Kidney (tissue), 14 donors: ENCODE measurements around the gene POLRMT. TPM values are rescaled to one million over a fixed set of nuclear protein-coding genes. Genes with fewer than 3 reads are reported as not detected.
A peak's percentile ranks its signal among the peaks of the same experiment; 100 is the strongest.

ENCODE experiments used
- DNase-seq, 5 donors: peaks; one replicate each; pipeline ENCODE4 v3.0.0-alpha.2; 2013 to 2020
- FAIRE-seq: peaks from 2 replicates; lab custom pipeline; 2012; peaks lifted over from hg19 to GRCh38; lab: Jason Lieb, UNC
- H3K27ac ChIP-seq, 2 donors: one replicate each; pipeline ENCODE4 v1.7.0; 2013; ENCODE audit warnings: low read depth in 2 of 2, low read length in 2 of 2, inconsistent platforms in 1 of 2
- H3K27me3 ChIP-seq: one replicate; pipeline ENCODE4 v1.7.1; 2013; ENCODE audit warnings: low read length, inconsistent platforms; ENCODE audit not compliant: control insufficient read depth, insufficient read depth
- H3K36me3 ChIP-seq, 3 donors: one replicate each; pipeline versions ENCODE4 v1.7.0 to v1.7.1; 2013; ENCODE audit warnings: low read length in 3 of 3, control low read depth in 1 of 3, inconsistent platforms in 1 of 3; ENCODE audit not compliant: insufficient read depth in 3 of 3, control insufficient read depth in 2 of 3
- H3K4me1 ChIP-seq, 3 donors: one replicate each; pipeline versions ENCODE4 v1.7.0 to v1.7.1; 2013; ENCODE audit warnings: low read length in 3 of 3, inconsistent platforms in 1 of 3, low read depth in 1 of 3; ENCODE audit not compliant: control insufficient read depth in 2 of 3, insufficient read depth in 2 of 3
- H3K4me3 ChIP-seq, 3 donors: one replicate each; pipeline versions ENCODE4 v1.7.0 to v1.8.1; 2013; ENCODE audit warnings: low read length in 3 of 3, control low read depth in 1 of 3, inconsistent platforms in 1 of 3
- H3K9ac ChIP-seq, 3 donors: one replicate each; pipeline versions ENCODE4 v1.7.0 to v1.7.1; 2013; ENCODE audit warnings: low read length in 3 of 3, control low read depth in 1 of 3, inconsistent platforms in 1 of 3
- H3K9me3 ChIP-seq, 3 donors: one replicate each; pipeline versions ENCODE4 v1.7.0 to v1.7.1; 2013; ENCODE audit warnings: low read length in 3 of 3, control low read depth in 1 of 3, inconsistent platforms in 1 of 3; ENCODE audit not compliant: control insufficient read depth in 2 of 3, insufficient read depth in 1 of 3
- intact Hi-C: fragments of 100-400 bp; cut with DNase I; formaldehyde crosslinking; loops from one replicate; pipeline ENCODE4 v1.11.1; 2022
- polyA plus RNA-seq: library from polyadenylated mRNA; stranded (reverse); fragments of 350-450 nt; fragmentation: Illumina TruSeq; extraction: RNeasy Lipid Tissue Mini Kit (QIAGEN cat#74804); gene quantifications from one replicate; pipeline ENCODE4 v1.2.3, GENCODE V29; 2014; ENCODE audit warnings: low read depth, low replicate concordance; ENCODE audit not compliant: insufficient read depth
- total RNA-seq: library from RNA; stranded (reverse); fragmentation: NEBNext Ultra II Directional; extraction: Animal tissue kit (Norgen Biotek cat#: 25700); gene quantifications from one replicate; pipeline ENCODE4 v1.2.1, GENCODE V29; 2021
- TF ChIP-seq, protein P1 (sequence below): IDR thresholded peaks from 3 replicates; pipeline ENCODE4 v1.5.1; 2012; ENCODE audit warnings: mild to moderate bottlenecking, moderate library complexity, borderline replicate concordance; ENCODE audit not compliant: insufficient read depth; ENCODE audit errors: extremely low read depth
- donor health status: control.
- donor health status: control.
- donor health status: control.
- donor health status: control.
- donor health status: control.
- donor health status: DM: yes; HTN: yes; CAD: no.
- donor health status: Normal renal cell carcinoma (clear cell type).

The POLRMT gene
- total and polyA plus RNA-seq, 2 donors from 2014 or later, result 49.8 to 117 TPM

DNA sequence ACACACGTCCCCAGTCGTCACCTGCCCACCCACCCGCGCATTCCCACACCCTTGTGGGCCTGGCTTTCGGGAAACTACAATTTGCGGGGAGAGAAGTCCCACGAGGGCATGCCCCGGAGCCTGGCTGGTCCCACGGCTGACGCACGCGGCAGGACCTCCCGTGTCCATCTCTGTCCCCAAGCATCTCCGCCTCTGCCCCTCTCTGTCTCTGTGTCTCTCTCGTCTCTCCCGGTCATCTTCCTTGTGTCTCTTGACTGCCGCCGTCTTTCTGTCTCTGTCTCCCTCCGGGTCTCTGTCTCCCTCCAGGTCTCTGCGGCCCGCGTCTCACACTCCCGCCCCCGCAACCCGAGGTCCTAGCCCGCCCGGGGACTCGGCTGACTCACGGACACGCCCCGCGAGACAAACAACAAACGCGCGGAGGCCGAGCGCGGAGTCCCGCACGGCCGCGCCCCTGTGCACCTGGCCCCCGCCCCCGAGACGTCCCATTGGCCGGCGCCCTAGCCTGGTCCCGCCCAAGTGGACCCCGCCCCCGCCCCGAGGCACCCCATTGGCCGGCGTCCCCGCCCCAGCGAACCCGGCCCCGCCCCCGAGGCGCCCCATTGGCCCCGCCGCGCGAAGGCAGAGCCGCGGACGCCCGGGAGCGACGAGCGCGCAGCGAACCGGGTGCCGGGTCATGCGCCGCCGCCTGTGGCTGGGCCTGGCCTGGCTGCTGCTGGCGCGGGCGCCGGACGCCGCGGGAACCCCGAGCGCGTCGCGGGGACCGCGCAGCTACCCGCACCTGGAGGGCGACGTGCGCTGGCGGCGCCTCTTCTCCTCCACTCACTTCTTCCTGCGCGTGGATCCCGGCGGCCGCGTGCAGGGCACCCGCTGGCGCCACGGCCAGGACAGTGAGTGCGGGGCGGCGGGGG, 6.2 kb upstream of the POLRMT start, which contains the start of gene FGF22:
Gene FGF22, plus strand, starts transcription at position 627 of the 908 bp plus-strand sequence. Its CDS starts 47 bp downstream, at position 674.
- Histone ChIP-seq H3K9me3 (no peaks in the 10 kb centered on the region), H3K9ac (peak within 1 kb of the TSS in 2 of 3 donors; percentile 9 to 19), H3K27me3 (no peaks in the 10 kb centered on the region), H3K4me3 (peak within 1 kb of the TSS; percentile 36 to 61 (median 42)), H3K27ac (no peak within 1 kb of the TSS), H3K36me3 (no peaks in the 10 kb centered on the region), H3K4me1 (peaks cover 0 to 8% (median 4%) of the 10 kb centered on the region in 3 donors)
- DNase-seq (peak; percentile 89 to 97 (median 95)), FAIRE-seq (no peak)
- intact Hi-C loops, result no loop called here
- TF ChIP-seq, protein P1, sequence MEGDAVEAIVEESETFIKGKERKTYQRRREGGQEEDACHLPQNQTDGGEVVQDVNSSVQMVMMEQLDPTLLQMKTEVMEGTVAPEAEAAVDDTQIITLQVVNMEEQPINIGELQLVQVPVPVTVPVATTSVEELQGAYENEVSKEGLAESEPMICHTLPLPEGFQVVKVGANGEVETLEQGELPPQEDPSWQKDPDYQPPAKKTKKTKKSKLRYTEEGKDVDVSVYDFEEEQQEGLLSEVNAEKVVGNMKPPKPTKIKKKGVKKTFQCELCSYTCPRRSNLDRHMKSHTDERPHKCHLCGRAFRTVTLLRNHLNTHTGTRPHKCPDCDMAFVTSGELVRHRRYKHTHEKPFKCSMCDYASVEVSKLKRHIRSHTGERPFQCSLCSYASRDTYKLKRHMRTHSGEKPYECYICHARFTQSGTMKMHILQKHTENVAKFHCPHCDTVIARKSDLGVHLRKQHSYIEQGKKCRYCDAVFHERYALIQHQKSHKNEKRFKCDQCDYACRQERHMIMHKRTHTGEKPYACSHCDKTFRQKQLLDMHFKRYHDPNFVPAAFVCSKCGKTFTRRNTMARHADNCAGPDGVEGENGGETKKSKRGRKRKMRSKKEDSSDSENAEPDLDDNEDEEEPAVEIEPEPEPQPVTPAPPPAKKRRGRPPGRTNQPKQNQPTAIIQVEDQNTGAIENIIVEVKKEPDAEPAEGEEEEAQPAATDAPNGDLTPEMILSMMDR, result peak; percentile 12

GRCh38 chr19:638906-639252, 5.5 kb upstream of the POLRMT start:
- DNase-seq (peak in 1 of 5 donors; percentile 73), FAIRE-seq (no peak)
- intact Hi-C loops, result no loop called here
- H3K27me3 ChIP-seq, result no peaks in the 10 kb centered on the region
- H3K9ac ChIP-seq, result peak overlapping the region in 1 of 3 donors; percentile 19
- peak overlapping the region in 2 of 3 donors; percentile 42 to 61 for H3K4me3 ChIP-seq
- peaks cover 0 to 14% (median 8%) of the 10 kb centered on the region in 3 donors for H3K4me1 ChIP-seq
- H3K9me3 ChIP-seq, result no peaks in the 10 kb centered on the region
- TF ChIP-seq, protein P1, result no peak
- H3K36me3 ChIP-seq, result no peaks in the 10 kb centered on the region
- no peak overlapping the region for H3K27ac ChIP-seq

GRCh38 chr19:634975-635652, 1.8 kb upstream of the POLRMT start:
- Histone ChIP-seq H3K4me3 (no peak overlapping the region), H3K9ac (no peak overlapping the region), H3K27me3 (no peaks in the 10 kb centered on the region), H3K36me3 (no peaks in the 10 kb centered on the region), H3K4me1 (peaks cover 0 to 20% (median 8%) of the 10 kb centered on the region in 3 donors), H3K27ac (no peak overlapping the region), H3K9me3 (no peaks in the 10 kb centered on the region)
- TF ChIP-seq, protein P1, result no peak
- DNase-seq (no peak), FAIRE-seq (no peak)
- intact Hi-C loops, result no loop called here
